Epithelial cell of proximal tubule (primary cell): ENCODE measurements around the gene RNF166. TPM values are rescaled to one million over a fixed set of nuclear protein-coding genes. Genes with fewer than 3 reads are reported as not detected.

Experiments
- DNase-seq: peaks from one replicate; pipeline ENCODE4 v3.0.0-alpha.2; 2011; ENCODE audit warnings: low read depth
- H3K4me3 ChIP-seq: 2 replicates; pipeline ENCODE4 v1.5.1; 2011; ENCODE audit warnings: low read depth, mild to moderate bottlenecking, low read length
- CTCF ChIP-seq: conservative IDR thresholded peaks from 2 replicates; pipeline ENCODE4 v1.5.1; 2012; ENCODE audit warnings: low read depth, mild to moderate bottlenecking, low read length
- total RNA-seq: library from RNA; depleted of rRNA; stranded (reverse); fragments of >200 nt; gene quantifications from 2 replicates; pipeline ENCODE4 v1.2.3, GENCODE V29; 2015

The RNF166 gene
- total RNA-seq, 1 donor from 2014 or later = 32.8 TPM

- TF ChIP-seq CTCF = no peak
- no peak overlapping the region for H3K4me3 ChIP-seq
- DNase-seq = no peak
Measured at GRCh38 chr16:88700636-88701482, 5.3 kb downstream of the RNF166 start.

- DNase-seq = no peak
- no peak overlapping the region for H3K4me3 ChIP-seq
- TF ChIP-seq CTCF = no peak
Measured at GRCh38 chr16:88700322-88700635, 5.9 kb downstream of the RNF166 start.

GRCh38 chr16:88699180-88699579 is 7.0 kb downstream of the RNF166 start:
- TF ChIP-seq CTCF = no peak
- H3K4me3 ChIP-seq = no peak overlapping the region
- DNase-seq = no peak

GRCh38 chr16:88698646-88699045 is 7.6 kb downstream of the RNF166 start:
- no peak overlapping the region for H3K4me3 ChIP-seq
- DNase-seq = no peak
- TF ChIP-seq CTCF = no peak

- no peak for DNase-seq
- TF ChIP-seq CTCF = peak; percentile 53
- no peak overlapping the region for H3K4me3 ChIP-seq
Measured at GRCh38 chr16:88697831-88698615, 8.2 kb downstream of the RNF166 start.

GRCh38 chr16:88697116-88697830 is 8.9 kb downstream of the RNF166 start:
- no peak overlapping the region for H3K4me3 ChIP-seq
- no peak for TF ChIP-seq CTCF
- no peak for DNase-seq
